Measurements from ENCODE around the gene GNL1. TPM values are rescaled to one million over a fixed set of nuclear protein-coding genes. Genes with fewer than 3 reads are reported as not detected.
"Not testable (repeated sequence)": the region's sequence is repeated elsewhere in the genome, so short reads cannot be mapped to it uniquely, and the experiment has no call there.

GNL1 gene
- 10 to 100 TPM; 64.0 to 73.5 TPM for total RNA-seq

GRCh38 chr6:30556066-30556905, at the start of gene GNL1:
Gene GNL1 (minus strand): TSS chr6:30556489. CDS start chr6:30556203, 286 bp downstream.
- DNase-seq (peak; percentile 99), ATAC-seq (peak; percentile 90)
- H3K27me3 Mint-ChIP-seq = no peaks in the 10 kb centered on the region
- H3K4me1 Mint-ChIP-seq = peaks cover 34% of the 10 kb centered on the region
- CTCF ChIA-PET = interaction anchor here (0.9 to 6.4 kb wide), 14 partner anchors 10 to 174 kb away, joined by 3 to 100 read pairs (median 5); partner anchors contain the start of gene ABCF1
- peak within 1 kb of the TSS; percentile 100 for H3K27ac Mint-ChIP-seq
- H3K9me3 Mint-ChIP-seq (ENCODE audit: low read depth) = no peaks in the 10 kb centered on the region
- peak within 1 kb of the TSS; percentile 98 for H3K4me3 Mint-ChIP-seq
- H3K36me3 Mint-ChIP-seq = peaks cover 27% of the 10 kb centered on the region

GRCh38 chr6:30603961-30604360, 47.7 kb upstream of the GNL1 start:
- Mint-ChIP-seq H3K36me3 (peaks cover 71% of the 10 kb centered on the region), H3K27me3 (no peaks in the 10 kb centered on the region), H3K4me1 (peaks cover 20% of the 10 kb centered on the region), H3K4me3 (no peak overlapping the region), H3K27ac (no peak overlapping the region), H3K9me3 (ENCODE audit: low read depth) (no peaks in the 10 kb centered on the region)
- DNase-seq (no peak), ATAC-seq (no peak)
- CTCF ChIA-PET = interaction anchor here (1.2 kb wide), 1 partner anchor 21 kb away, joined by 3 read pairs; no protein-coding TSS in a partner anchor

GRCh38 chr6:30601815-30602641, 45.7 kb upstream of the GNL1 start:
- no peaks in the 10 kb centered on the region for H3K9me3 Mint-ChIP-seq (ENCODE audit: low read depth)
- DNase-seq = no peak
- ATAC-seq = no peak
- no peak overlapping the region for H3K27ac Mint-ChIP-seq
- CTCF ChIA-PET = interaction anchor here (0.8 to 8.1 kb wide), 3 partner anchors 12 to 129 kb away, joined by 4 to 106 read pairs (median 5); no protein-coding TSS in a partner anchor
- no peak overlapping the region for H3K4me3 Mint-ChIP-seq
- H3K36me3 Mint-ChIP-seq = peaks cover 55% of the 10 kb centered on the region
- H3K4me1 Mint-ChIP-seq = peaks cover 17% of the 10 kb centered on the region
- no peaks in the 10 kb centered on the region for H3K27me3 Mint-ChIP-seq

DNA sequence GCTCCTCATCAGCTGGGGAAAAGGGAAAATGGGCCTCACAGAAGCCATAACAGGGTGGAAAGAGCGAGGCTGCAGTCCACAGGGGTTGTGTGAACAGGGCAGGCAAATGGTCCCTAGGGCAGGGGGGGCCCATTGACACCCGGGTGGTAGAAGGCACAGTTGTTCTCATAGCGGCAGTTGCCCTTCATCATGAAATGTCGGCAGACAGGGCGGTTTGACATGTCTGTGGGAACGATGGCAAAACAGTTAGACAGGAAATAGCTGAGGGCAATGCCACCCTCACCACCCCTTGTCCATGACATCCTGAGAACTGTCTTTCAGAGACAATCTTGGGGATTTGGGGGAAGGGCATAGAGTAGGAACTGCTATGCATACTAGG, 45.1 kb upstream of the GNL1 start:
- peak overlapping the region; percentile 47 for H3K27ac Mint-ChIP-seq
- CTCF ChIA-PET = interaction anchor here (0.8 to 8.1 kb wide), 3 partner anchors 12 to 129 kb away, joined by 4 to 106 read pairs (median 5); no protein-coding TSS in a partner anchor
- H3K4me3 Mint-ChIP-seq = no peak overlapping the region
- no peak for DNase-seq
- no peaks in the 10 kb centered on the region for H3K9me3 Mint-ChIP-seq (ENCODE audit: low read depth)
- H3K36me3 Mint-ChIP-seq = peaks cover 49% of the 10 kb centered on the region
- H3K27me3 Mint-ChIP-seq = no peaks in the 10 kb centered on the region
- ATAC-seq = no peak
- H3K4me1 Mint-ChIP-seq = peaks cover 17% of the 10 kb centered on the region

- H3K4me1 Mint-ChIP-seq = peaks cover 12% of the 10 kb centered on the region
- DNase-seq (no peak), ATAC-seq (no peak)
- no peaks in the 10 kb centered on the region for H3K27me3 Mint-ChIP-seq
- H3K9me3 Mint-ChIP-seq (ENCODE audit: low read depth) = no peaks in the 10 kb centered on the region
- no peak overlapping the region for H3K4me3 Mint-ChIP-seq
- CTCF ChIA-PET = interaction anchor here (0.8 to 8.1 kb wide), 6 partner anchors 8 to 130 kb away, joined by 3 to 106 read pairs (median 4); no protein-coding TSS in a partner anchor
- peaks cover 41% of the 10 kb centered on the region for H3K36me3 Mint-ChIP-seq
- no peak overlapping the region for H3K27ac Mint-ChIP-seq
Measured at GRCh38 chr6:30600451-30600961, 44.2 kb upstream of the GNL1 start.

DNA sequence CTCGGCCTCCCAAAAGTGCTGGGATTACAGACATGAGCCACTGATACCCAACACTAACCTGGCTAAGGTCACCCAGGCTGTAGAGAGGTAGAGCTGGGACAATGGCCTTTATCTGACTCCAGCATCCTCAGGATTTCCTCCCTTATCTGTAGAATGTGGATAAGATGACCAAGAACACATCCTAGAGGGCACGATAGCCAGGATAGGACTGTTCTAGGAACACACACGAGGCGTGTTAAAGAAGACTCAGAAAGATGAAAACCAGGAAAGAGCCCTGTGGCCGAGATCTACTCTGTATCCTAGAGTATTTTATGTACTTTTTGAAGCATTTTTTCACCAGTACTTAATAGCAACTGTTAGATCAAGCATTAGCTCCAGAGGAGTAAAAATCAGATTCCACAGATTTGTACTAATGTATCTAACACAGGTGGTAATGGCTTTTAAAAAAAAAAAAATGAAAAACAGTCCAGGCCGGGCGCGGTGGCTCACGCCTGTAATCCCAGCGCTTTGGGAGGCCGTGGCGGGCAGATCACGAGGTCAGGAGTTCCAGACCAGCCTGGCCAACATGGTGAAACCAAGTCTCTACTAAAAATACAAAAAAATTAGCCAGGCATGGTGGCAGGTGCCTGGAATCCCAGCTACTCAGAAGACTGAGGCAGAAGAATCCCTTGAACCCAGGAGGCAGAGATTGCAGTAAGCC, 43.5 kb upstream of the GNL1 start:
- Mint-ChIP-seq H3K27ac (peak overlapping the region; percentile 37), H3K9me3 (ENCODE audit: low read depth) (no peaks in the 10 kb centered on the region), H3K4me1 (peaks cover 12% of the 10 kb centered on the region), H3K4me3 (no peak overlapping the region), H3K36me3 (peaks cover 35% of the 10 kb centered on the region), H3K27me3 (no peaks in the 10 kb centered on the region)
- ATAC-seq (no peak), DNase-seq (no peak)
- CTCF ChIA-PET = interaction anchor here (0.8 to 8.1 kb wide), 10 partner anchors 11 to 131 kb away, joined by 3 to 106 read pairs (median 10); no protein-coding TSS in a partner anchor

DNA sequence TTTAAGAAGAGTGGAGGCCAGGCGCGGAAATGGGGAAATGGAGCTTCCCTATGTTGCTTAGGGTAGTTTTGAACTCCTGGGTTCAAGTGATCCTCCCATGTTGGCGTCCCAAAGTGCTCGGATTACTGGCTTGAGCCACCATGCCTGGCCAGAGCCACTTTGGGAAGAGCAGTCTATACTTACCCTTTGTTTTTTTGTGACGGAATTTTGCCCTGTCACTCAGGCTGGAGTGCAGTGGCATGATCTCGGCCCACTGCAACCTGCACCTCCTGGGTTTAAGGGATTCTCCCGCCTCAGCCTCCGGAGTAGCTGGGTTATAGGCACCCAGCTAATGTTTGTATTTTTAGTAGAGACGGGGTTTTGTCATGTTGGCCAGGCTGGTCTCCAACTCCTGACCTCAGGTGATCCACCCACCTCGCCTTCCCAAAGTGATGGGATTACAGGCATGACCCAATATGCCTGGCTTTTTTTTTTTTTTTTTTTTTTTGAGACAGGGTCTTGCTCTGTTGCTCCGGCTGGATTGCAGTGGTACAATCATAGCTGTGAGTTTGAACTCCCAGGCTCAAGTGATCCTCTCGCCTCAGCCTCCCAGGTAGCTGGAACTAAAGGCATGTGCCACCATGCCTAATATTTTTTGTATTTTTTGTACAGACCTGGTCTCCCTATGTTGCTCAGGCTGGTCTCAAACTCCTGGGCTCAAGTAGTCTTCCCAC, 42.8 kb upstream of the GNL1 start:
- Mint-ChIP-seq H3K36me3 (peaks cover 29% of the 10 kb centered on the region), H3K27me3 (no peaks in the 10 kb centered on the region), H3K9me3 (ENCODE audit: low read depth) (no peaks in the 10 kb centered on the region), H3K27ac (no peak overlapping the region), H3K4me1 (peaks cover 12% of the 10 kb centered on the region), H3K4me3 (no peak overlapping the region)
- ATAC-seq = no peak
- DNase-seq = no peak
- CTCF ChIA-PET = interaction anchor here (0.7 to 8.1 kb wide), 11 partner anchors 11 to 192 kb away, joined by 3 to 106 read pairs (median 21); no protein-coding TSS in a partner anchor

DNA sequence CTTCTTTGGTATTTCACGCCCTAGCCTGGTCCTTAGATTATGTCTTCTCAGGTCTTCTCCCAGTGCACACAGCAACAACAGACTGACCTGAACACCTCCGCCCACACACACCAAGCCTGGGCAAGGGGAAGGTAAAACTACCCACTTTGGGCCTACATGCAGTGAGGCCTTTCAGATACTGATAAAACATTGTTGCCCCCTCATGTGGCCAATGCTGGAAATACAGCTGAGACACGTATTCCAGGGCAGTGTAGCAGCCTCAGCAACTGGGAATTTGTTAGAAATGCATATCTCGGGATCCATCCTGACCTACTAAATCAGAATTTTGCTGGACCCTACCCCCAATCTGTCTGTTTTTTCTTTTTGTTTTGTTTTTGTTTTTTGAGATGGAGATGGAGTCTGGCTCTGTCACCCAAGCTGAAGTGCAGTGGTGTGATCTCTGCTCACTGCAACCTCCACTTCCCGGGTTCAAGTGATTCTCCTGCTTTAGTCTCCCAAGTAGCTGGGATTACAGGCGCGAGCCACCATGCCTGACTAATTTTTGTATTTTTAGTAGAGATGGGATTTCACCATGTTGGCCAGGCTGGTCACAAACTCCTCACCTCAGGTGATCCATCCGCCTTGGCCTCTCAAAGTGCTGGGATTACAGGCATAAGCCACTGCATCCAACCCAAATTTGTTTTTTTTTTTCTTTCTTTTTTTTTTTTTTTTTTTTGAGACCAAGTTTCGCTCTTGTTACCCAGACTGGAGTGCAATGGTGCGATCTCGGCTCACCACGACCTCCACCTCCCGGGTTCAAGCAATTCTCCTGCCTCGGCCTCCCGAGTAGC, 41.2 kb upstream of the GNL1 start:
- not testable (repeated sequence) for H3K27me3 Mint-ChIP-seq; H3K9me3 Mint-ChIP-seq (ENCODE audit: low read depth); H3K27ac Mint-ChIP-seq; H3K4me1 Mint-ChIP-seq; H3K4me3 Mint-ChIP-seq
- CTCF ChIA-PET = interaction anchor here (0.6 to 8.1 kb wide), 42 partner anchors 9 to 530 kb away, joined by 3 to 106 read pairs (median 4); partner anchors contain the start of genes ABCF1, DHX16, IER3 and MRPS18B
- ATAC-seq = peak; percentile 84
- peaks cover 20% of the 10 kb centered on the region for H3K36me3 Mint-ChIP-seq
- peak; percentile 89 for DNase-seq

GRCh38 chr6:30592287-30592686, 36.0 kb upstream of the GNL1 start:
- H3K27me3 Mint-ChIP-seq = no peaks in the 10 kb centered on the region
- no peaks in the 10 kb centered on the region for H3K9me3 Mint-ChIP-seq (ENCODE audit: low read depth)
- DNase-seq (no peak), ATAC-seq (no peak)
- H3K4me1 Mint-ChIP-seq = peaks cover 1% of the 10 kb centered on the region
- peak overlapping the region; percentile 0 for H3K27ac Mint-ChIP-seq
- peaks cover 35% of the 10 kb centered on the region for H3K36me3 Mint-ChIP-seq
- no peak overlapping the region for H3K4me3 Mint-ChIP-seq
- CTCF ChIA-PET = interaction anchor here (1.2 to 2.5 kb wide), 4 partner anchors 8 to 110 kb away, joined by 3 to 8 read pairs (median 4); no protein-coding TSS in a partner anchor

DNA sequence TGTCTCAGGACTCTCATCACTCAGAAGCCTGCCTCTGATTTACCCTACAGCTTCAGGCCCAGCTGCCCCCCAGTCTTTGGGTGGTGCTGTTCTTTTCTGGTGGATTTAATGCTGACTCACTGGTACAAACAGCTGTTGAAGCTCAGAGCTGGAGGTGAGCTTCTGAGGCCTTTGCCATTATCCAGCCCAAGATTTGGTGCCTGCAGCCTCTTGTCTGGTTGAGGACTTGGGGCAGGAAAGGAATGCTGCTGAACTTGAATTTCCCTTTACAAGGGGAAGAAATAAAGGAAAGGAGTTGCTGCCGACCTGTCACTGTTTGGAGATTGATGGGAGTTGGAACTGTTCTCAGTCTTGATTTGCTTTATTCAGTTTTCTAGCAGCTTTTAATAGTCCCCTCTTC, 34.7 kb upstream of the GNL1 start:
- ATAC-seq (no peak), DNase-seq (no peak)
- peaks cover 42% of the 10 kb centered on the region for H3K36me3 Mint-ChIP-seq
- no peaks in the 10 kb centered on the region for H3K4me1 Mint-ChIP-seq
- peak overlapping the region; percentile 52 for H3K27ac Mint-ChIP-seq
- CTCF ChIA-PET = interaction anchor here (1.1 to 2.3 kb wide), 5 partner anchors 12 to 108 kb away, joined by 3 to 6 read pairs (median 5); partner anchors contain the start of gene DHX16
- H3K27me3 Mint-ChIP-seq = no peaks in the 10 kb centered on the region
- no peak overlapping the region for H3K4me3 Mint-ChIP-seq
- H3K9me3 Mint-ChIP-seq (ENCODE audit: low read depth) = no peaks in the 10 kb centered on the region

DNA sequence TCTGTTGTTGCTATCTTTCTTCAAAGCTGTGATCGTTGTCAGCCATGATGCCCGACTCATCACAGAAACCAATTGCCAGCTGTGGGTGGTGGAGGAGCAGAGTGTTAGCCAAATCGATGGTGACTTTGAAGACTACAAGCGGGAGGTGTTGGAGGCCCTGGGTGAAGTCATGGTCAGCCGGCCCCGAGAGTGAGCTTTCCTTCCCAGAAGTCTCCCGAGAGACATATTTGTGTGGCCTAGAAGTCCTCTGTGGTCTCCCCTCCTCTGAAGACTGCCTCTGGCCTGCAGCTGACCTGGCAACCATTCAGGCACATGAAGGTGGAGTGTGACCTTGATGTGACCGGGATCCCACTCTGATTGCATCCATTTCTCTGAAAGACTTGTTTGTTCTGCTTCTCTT, 34.2 kb upstream of the GNL1 start:
- Mint-ChIP-seq H3K27ac (no peak overlapping the region), H3K27me3 (no peaks in the 10 kb centered on the region), H3K4me3 (no peak overlapping the region), H3K9me3 (ENCODE audit: low read depth) (no peaks in the 10 kb centered on the region), H3K4me1 (no peaks in the 10 kb centered on the region), H3K36me3 (peaks cover 44% of the 10 kb centered on the region)
- CTCF ChIA-PET = interaction anchor here (1.1 to 2.3 kb wide), 5 partner anchors 12 to 107 kb away, joined by 3 to 6 read pairs (median 5); partner anchors contain the start of gene DHX16
- no peak for DNase-seq
- ATAC-seq = no peak
